Breast epithelium (tissue), 4 donors: Measurements from ENCODE around the gene SEMA4F. TPM values are rescaled to one million over a fixed set of nuclear protein-coding genes. Genes with fewer than 3 reads are reported as not detected.

Experiments used
- DNase-seq, 2 donors: peaks; one replicate each; pipeline ENCODE4 v3.0.0-alpha.2; 2019; ENCODE audit warnings: low spot score in 2 of 2
- H3K27ac ChIP-seq, 2 donors: fragments of 200-600 bp; sonication (generic) in 1 of 2; one replicate each; pipeline ENCODE4 v1.5.1; 2016 to 2019; ENCODE audit warnings: mild to moderate bottlenecking in 1 of 2
- H3K27me3 ChIP-seq, 2 donors: fragments of 200-600 bp; sonication (generic) in 1 of 2; one replicate each; pipeline versions ENCODE4 v1.5.1 to v1.6.0; 2017 to 2019; ENCODE audit warnings: control low read depth in 1 of 2, mild to moderate bottlenecking in 1 of 2
- H3K36me3 ChIP-seq: fragments of 200-600 bp; one replicate; pipeline ENCODE4 v1.5.1; 2019
- H3K4me1 ChIP-seq, 2 donors: fragments of 200-600 bp; sonication (generic); one replicate each; pipeline ENCODE4 v1.5.1; 2016 to 2019; ENCODE audit warnings: control low read depth in 1 of 2
- H3K4me3 ChIP-seq, 3 donors: fragments of 200-600 bp; sonication (generic); 1 replicate in 2 of 3; 2 replicates in 1 of 3; pipeline ENCODE4 v1.5.1; 2016 to 2019; ENCODE audit warnings: mild to moderate bottlenecking in 3 of 3, moderate library complexity in 2 of 3
- H3K9me3 ChIP-seq, 2 donors: fragments of 200-600 bp; sonication (generic) in 1 of 2; one replicate each; pipeline ENCODE4 v1.5.1; 2016 to 2019; ENCODE audit warnings: control low read depth in 1 of 2
- POLR2A ChIP-seq: fragments of 450-650 bp; IDR thresholded peaks from one replicate; pipeline ENCODE4 v1.6.1; 2016; ENCODE audit warnings: antibody characterized with exemption, mild to moderate bottlenecking, moderate library complexity
- POLR2AphosphoS5 ChIP-seq, 3 donors: sonication (generic); formaldehyde crosslinking; IDR thresholded peaks; one replicate each; pipeline ENCODE4 v1.6.1; 2017; ENCODE audit warnings: antibody characterized with exemption in 3 of 3
- intact Hi-C: fragments of 100-400 bp; cut with DNase I; formaldehyde crosslinking; loops from one replicate; pipeline ENCODE4 v1.15.1; 2023; ENCODE audit warnings: low total_unique reads
- total RNA-seq, 3 donors: library from RNA; depleted of rRNA; stranded (reverse); fragments of >200 nt; gene quantifications; one replicate each; pipeline ENCODE4 v1.1.0, GENCODE V29; 2016
- TF ChIP-seq, protein P1 (sequence below), 3 donors: fragments of 450-650 bp; IDR thresholded peaks; one replicate each; pipeline ENCODE4 v1.5.1; 2016 to 2017; ENCODE audit warnings: antibody characterized with exemption in 3 of 3, mild to moderate bottlenecking in 3 of 3, moderate library complexity in 3 of 3

SEMA4F gene
- total RNA-seq, 3 donors from 2014 or later: 4.6 to 8.8 (median 8.5) TPM

GRCh38 chr2:74708296-74708695 is 54.2 kb downstream of the SEMA4F start:
- TF ChIP-seq POLR2AphosphoS5 (IDR thresholded peaks at IDR 0.05) (no peak), POLR2A (no peak)
- TF ChIP-seq, protein P1, sequence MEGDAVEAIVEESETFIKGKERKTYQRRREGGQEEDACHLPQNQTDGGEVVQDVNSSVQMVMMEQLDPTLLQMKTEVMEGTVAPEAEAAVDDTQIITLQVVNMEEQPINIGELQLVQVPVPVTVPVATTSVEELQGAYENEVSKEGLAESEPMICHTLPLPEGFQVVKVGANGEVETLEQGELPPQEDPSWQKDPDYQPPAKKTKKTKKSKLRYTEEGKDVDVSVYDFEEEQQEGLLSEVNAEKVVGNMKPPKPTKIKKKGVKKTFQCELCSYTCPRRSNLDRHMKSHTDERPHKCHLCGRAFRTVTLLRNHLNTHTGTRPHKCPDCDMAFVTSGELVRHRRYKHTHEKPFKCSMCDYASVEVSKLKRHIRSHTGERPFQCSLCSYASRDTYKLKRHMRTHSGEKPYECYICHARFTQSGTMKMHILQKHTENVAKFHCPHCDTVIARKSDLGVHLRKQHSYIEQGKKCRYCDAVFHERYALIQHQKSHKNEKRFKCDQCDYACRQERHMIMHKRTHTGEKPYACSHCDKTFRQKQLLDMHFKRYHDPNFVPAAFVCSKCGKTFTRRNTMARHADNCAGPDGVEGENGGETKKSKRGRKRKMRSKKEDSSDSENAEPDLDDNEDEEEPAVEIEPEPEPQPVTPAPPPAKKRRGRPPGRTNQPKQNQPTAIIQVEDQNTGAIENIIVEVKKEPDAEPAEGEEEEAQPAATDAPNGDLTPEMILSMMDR (IDR thresholded peaks at IDR 0.05): no peak
- H3K27ac ChIP-seq: no peak overlapping the region

DNA sequence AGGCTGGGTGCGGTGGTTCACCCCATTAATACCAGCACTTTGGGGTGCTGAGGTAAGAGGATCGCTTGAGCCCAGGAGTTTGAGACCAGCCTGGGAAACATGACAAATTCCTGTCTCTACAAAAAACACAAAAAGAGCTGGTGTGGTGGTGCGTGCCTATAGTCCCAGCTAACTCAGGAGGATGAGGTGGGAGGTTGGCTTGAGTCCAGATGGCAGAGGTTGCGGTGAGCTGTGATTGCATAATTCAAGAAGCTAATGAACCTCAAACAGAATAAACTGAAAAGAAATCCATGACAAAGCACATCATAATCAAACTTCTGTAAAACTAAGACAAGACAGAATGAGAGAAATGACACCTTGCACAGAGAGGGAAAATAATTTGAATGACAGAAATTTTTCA is 54.8 kb downstream of the SEMA4F start:
- TF ChIP-seq, protein P1 (IDR thresholded peaks at IDR 0.05): no peak
- TF ChIP-seq POLR2AphosphoS5 (IDR thresholded peaks at IDR 0.05) (no peak), POLR2A (no peak)
- no peak for DNase-seq
- H3K4me1 ChIP-seq: no peaks in the 10 kb centered on the region
- no peaks in the 10 kb centered on the region for H3K27me3 ChIP-seq
- H3K4me3 ChIP-seq: no peak overlapping the region
- no peaks in the 10 kb centered on the region for H3K9me3 ChIP-seq
- no peaks in the 10 kb centered on the region for H3K36me3 ChIP-seq
- intact Hi-C loops: no loop called here
- H3K27ac ChIP-seq: no peak overlapping the region

More at GRCh38 chr2:74708296-74708695, 54.2 kb downstream of the SEMA4F start:
- intact Hi-C loops: no loop called here
- Histone ChIP-seq H3K4me1 (no peaks in the 10 kb centered on the region), H3K27me3 (no peaks in the 10 kb centered on the region), H3K9me3 (no peaks in the 10 kb centered on the region), H3K4me3 (no peak overlapping the region), H3K36me3 (no peaks in the 10 kb centered on the region)
- no peak for DNase-seq

DNA sequence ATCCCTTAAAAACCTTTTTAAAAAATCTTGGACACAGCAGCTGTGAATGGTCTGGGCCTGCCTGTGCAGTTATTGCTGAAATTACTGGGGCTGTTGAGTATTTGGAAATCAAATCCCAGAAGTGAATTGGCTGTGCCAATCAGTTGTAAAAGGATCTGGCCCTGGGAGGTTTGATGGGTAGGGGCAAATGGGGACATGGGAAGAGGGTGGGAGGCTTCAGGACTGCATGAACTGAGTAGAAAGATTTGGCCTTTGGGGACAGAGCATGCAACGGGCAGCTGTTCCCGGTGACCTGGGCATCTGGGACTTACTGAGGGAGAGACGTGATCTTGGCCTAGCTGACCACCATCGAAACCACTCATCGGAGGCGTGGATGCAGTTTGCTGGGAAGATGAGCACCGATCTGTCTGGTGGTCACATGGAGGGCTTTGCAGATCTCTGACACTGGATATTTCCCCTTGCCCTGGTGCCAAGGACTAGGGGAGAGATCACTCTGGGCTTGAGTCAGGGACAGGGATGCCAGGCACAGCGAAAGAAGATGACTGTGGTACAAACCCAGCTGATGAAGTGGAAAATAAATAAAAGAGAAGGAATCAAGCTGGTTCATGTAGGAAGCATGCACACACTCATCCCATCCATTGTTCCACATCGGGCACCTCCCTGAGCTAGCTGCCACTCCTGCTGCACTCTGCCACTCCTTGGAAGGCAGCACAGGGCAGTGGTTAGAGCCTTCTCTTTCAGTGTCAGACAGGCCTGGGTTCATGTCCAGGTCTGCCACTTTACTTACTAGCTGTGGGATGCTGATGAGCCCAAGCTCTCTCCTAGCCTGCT is 58.4 kb downstream of the SEMA4F start:
- DNase-seq: no peak
- H3K27ac ChIP-seq: no peak overlapping the region
- no peak overlapping the region for H3K4me3 ChIP-seq
- no peaks in the 10 kb centered on the region for H3K36me3 ChIP-seq
- H3K27me3 ChIP-seq: no peaks in the 10 kb centered on the region
- TF ChIP-seq, protein P1 (IDR thresholded peaks at IDR 0.05): no peak
- TF ChIP-seq POLR2A: no peak
- TF ChIP-seq POLR2AphosphoS5 (IDR thresholded peaks at IDR 0.05): no peak
- intact Hi-C loops: loop anchor here (5.0 kb wide), 1 partner anchor 160 kb away; no protein-coding TSS in a partner anchor
- H3K9me3 ChIP-seq: no peaks in the 10 kb centered on the region
- no peaks in the 10 kb centered on the region for H3K4me1 ChIP-seq

DNA sequence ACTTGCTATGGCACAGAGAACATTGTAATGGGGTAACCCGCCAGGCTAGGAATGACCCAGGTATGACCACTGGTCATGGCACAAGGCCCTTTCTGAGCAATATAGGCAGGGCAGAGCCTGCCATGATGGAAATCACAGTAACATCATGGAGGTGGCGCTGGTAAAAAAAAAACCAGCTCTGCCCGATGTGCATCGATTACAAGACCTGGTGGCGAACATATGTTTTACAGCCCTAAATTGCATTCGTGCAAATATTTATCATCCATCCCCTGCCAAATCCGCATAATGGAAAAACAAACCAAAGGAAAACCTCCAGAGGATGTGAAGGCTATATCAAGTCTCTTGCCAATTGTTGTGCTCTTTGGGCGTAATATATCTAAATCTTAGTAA is 60.6 kb downstream of the SEMA4F start:
- Histone ChIP-seq H3K4me3 (peak overlapping the region in 2 of 3 donors; percentile 60 to 74), H3K27me3 (no peaks in the 10 kb centered on the region), H3K36me3 (no peaks in the 10 kb centered on the region), H3K27ac (no peak overlapping the region), H3K4me1 (no peaks in the 10 kb centered on the region), H3K9me3 (no peaks in the 10 kb centered on the region)
- no peak for DNase-seq
- intact Hi-C loops: loop anchor here (5.0 kb wide), 1 partner anchor 158 kb away; no protein-coding TSS in a partner anchor
- TF ChIP-seq, protein P1 (IDR thresholded peaks at IDR 0.05): no peak
- TF ChIP-seq POLR2AphosphoS5 (IDR thresholded peaks at IDR 0.05) (no peak), POLR2A (no peak)

DNA sequence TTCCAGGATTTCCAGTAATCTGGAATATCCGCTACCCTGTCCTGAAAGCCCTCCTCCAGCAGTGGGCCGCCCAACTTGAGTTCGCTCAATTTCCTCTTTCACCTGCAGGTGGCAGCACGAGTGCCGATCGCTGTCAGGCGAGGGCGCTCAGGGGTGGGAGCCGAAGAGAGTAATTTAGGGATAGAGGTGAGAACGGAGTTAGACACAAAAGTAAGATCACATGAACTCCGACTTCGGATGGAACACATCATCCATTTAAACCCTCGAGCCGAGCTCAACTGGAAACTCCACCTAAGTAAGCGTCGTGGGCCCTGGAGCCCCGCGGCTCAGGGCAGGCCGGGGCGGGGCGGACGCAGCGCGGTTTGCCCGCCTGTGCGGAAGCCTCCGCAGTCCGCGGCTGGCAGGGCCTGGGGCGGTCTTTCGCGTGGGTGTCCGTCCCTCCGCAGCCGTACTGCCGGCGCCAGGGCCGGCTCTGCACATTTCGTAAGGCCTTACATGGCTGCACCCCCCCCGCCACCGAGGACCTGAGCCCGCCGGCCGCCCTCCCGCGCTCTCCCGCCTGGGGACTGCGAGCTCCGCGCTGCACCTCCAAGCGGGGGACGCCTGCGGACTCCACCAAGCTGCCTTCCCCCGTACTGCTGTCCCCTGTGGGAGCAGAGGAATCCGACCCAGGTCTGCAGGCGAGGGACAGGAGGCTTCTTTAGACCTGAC is 61.2 kb downstream of the SEMA4F start:
- intact Hi-C loops: no loop called here
- Histone ChIP-seq H3K9me3 (no peaks in the 10 kb centered on the region), H3K36me3 (no peaks in the 10 kb centered on the region), H3K4me3 (peak overlapping the region; percentile 39 to 74 (median 60)), H3K4me1 (no peaks in the 10 kb centered on the region), H3K27me3 (no peaks in the 10 kb centered on the region), H3K27ac (peak overlapping the region; percentile 57 to 66)
- TF ChIP-seq, protein P1 (IDR thresholded peaks at IDR 0.05): peak; percentile 79 to 86 (median 84)
- TF ChIP-seq POLR2AphosphoS5 (IDR thresholded peaks at IDR 0.05): peak in 1 of 3 donors; percentile 26
- TF ChIP-seq POLR2A: no peak
- DNase-seq: peak; percentile 71 to 82
